Activated T-helper 1 cell treated with anti-CD3 and anti-CD28 coated beads, Interleukin-12 subunit alpha, Interleukin-12 subunit beta, Interleukin-2, Interleukin-4 antibody, amounts not matched to agents 30 ng/mL and 10 ng/mL and 1 ng/mL, durations not matched to agents 14 hours and 24 hours and 36 hours (primary cell): ENCODE data around the gene CMYA5. TPM values are rescaled to one million over a fixed set of nuclear protein-coding genes. Genes with fewer than 3 reads are reported as not detected.
"Not testable (repeated sequence)": the region's sequence is repeated elsewhere in the genome, so short reads cannot be mapped to it uniquely, and the experiment has no call there.

Source experiments
- DNase-seq: peaks from one replicate; pipeline ENCODE4 v3.0.0; 2021; ENCODE audit warnings: low spot score
- H3K27ac Mint-ChIP-seq: one replicate; pipeline ENCODE4 v1.8.0; 2021; ENCODE audit warnings: mild to moderate bottlenecking, mixed read lengths
- H3K27me3 Mint-ChIP-seq: one replicate; pipeline ENCODE4 v1.8.0; 2022; ENCODE audit warnings: mild to moderate bottlenecking, moderate library complexity, mixed read lengths; ENCODE audit not compliant: insufficient read depth
- H3K36me3 Mint-ChIP-seq: one replicate; pipeline ENCODE4 v1.8.0; 2021; ENCODE audit warnings: low read depth, mixed read lengths
- H3K4me1 Mint-ChIP-seq: one replicate; pipeline ENCODE4 v1.8.0; 2021; ENCODE audit warnings: low read depth, mixed read lengths
- H3K4me3 Mint-ChIP-seq: one replicate; pipeline ENCODE4 v1.8.0; 2021; ENCODE audit warnings: mild to moderate bottlenecking, moderate library complexity, mixed read lengths
- H3K9me3 Mint-ChIP-seq: one replicate; pipeline ENCODE4 v1.8.0; 2021; ENCODE audit warnings: mixed read lengths
- intact Hi-C: fragments of 100-400 bp; cut with micrococcal nuclease; formaldehyde crosslinking; loops from one replicate; pipeline ENCODE4 v1.15.1; 2024
- total RNA-seq: library from RNA; stranded (reverse); gene quantifications from 2 replicates; pipeline ENCODE4 v1.2.3, GENCODE V29; 2022

The CMYA5 gene
- total RNA-seq, 1 donor from 2014 or later: 0.10 TPM

DNA sequence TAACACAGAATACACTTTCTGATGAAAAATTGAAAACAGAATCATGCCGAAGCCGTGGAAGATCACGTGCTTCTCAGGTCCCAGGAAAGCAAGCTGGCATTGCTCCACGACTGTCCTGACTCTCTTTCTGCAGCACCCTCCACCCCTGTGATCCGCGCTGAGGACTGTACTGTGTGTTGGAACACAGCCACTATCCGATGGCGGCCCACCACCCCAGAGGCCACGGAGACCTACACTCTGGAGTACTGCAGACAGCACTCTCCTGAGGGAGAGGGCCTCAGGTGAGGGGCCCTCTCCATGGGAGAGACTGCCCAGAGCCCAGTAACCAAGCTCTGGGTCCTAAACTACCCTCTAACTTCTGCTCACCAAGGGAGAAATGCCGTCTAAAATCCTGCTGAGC lies 73.3 kb downstream of the CMYA5 start:
- Mint-ChIP-seq H3K9me3 (no peaks in the 10 kb centered on the region), H3K4me1 (no peaks in the 10 kb centered on the region), H3K4me3 (no peak overlapping the region), H3K27ac (no peak overlapping the region), H3K36me3 (no peaks in the 10 kb centered on the region), H3K27me3 (peaks cover 6% of the 10 kb centered on the region)
- DNase-seq: no peak
- intact Hi-C loops: no loop called here

DNA sequence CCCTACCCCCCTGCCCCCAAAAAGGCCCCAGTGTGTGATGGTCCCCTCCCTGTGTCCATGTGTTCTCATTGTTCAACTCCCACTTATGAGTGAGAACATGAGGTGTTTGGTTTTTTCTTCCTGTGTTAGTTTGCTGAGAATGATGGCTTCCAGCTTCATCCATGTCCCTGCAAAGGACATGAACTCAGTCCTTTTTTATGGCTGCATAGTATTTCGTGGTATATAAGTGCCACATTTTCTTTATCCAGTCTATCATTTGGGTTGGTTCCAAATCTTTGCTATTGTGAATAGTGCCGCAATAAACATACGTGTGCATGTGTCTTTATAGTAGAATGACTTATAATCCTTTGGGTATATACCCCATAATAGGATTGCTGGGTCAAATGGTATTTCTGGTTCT lies 74.5 kb downstream of the CMYA5 start:
- H3K4me1 Mint-ChIP-seq, H3K36me3 Mint-ChIP-seq, DNase-seq, H3K9me3 Mint-ChIP-seq, intact Hi-C loops, H3K4me3 Mint-ChIP-seq, H3K27ac Mint-ChIP-seq: not testable (repeated sequence)
- H3K27me3 Mint-ChIP-seq: peaks cover 11% of the 10 kb centered on the region

GRCh38 chr5:79771387-79771786 lies 81.8 kb downstream of the CMYA5 start:
- no peak for DNase-seq
- H3K27me3 Mint-ChIP-seq: peaks cover 6% of the 10 kb centered on the region
- H3K36me3 Mint-ChIP-seq: peaks cover 2% of the 10 kb centered on the region
- H3K9me3 Mint-ChIP-seq: no peaks in the 10 kb centered on the region
- intact Hi-C loops: no loop called here
- no peak overlapping the region for H3K27ac Mint-ChIP-seq
- no peaks in the 10 kb centered on the region for H3K4me1 Mint-ChIP-seq
- no peak overlapping the region for H3K4me3 Mint-ChIP-seq

- H3K27ac Mint-ChIP-seq: no peak overlapping the region
- DNase-seq: no peak
- H3K9me3 Mint-ChIP-seq: no peaks in the 10 kb centered on the region
- intact Hi-C loops: no loop called here
- no peak overlapping the region for H3K4me3 Mint-ChIP-seq
- H3K4me1 Mint-ChIP-seq: no peaks in the 10 kb centered on the region
- H3K36me3 Mint-ChIP-seq: peaks cover 2% of the 10 kb centered on the region
- peaks cover 6% of the 10 kb centered on the region for H3K27me3 Mint-ChIP-seq
These were observed 83.0 kb downstream of the CMYA5 start for GRCh38 chr5:79772651-79773050.

GRCh38 chr5:79773612-79774011 lies 84.0 kb downstream of the CMYA5 start:
- no peaks in the 10 kb centered on the region for H3K9me3 Mint-ChIP-seq
- no peak overlapping the region for H3K4me3 Mint-ChIP-seq
- intact Hi-C loops: no loop called here

DNA sequence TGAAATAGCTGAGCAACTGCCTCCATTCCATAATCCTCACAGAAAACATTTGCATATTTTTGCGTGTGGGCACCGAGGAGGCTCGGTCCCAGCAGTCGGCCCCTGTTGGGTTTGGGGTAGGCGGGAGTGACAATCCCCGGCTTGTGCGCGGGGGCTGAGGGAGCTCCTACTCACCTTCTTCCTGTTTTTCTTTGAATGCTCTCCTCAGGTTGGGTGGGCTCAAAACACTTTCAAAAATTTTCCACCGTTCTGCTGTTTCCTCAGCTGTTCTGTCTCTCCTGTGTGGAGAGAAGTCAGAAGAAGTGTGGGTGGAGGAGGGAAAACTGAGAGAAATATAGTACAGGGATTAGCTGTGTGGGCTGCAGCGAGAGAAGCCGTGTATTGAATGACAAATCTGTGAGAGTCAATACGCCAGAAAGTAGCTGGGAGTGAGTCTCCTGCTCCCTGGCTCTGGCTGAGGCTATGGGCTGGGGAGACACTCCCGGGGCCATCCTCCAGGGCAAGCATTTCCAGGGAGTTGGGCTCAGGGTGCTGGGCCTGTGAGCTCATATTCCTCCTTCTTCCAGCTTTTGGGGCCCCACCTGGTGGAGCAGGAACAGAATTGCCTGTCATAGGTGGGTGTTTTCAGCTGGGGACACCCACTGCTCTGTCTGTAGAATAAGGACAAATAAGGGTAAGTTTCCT lies 84.7 kb downstream of the CMYA5 start:
- H3K27ac Mint-ChIP-seq: peak overlapping the region; percentile 16
- no peaks in the 10 kb centered on the region for H3K9me3 Mint-ChIP-seq
- intact Hi-C loops: no loop called here
- H3K27me3 Mint-ChIP-seq: no peaks in the 10 kb centered on the region
- no peak overlapping the region for H3K4me3 Mint-ChIP-seq
- no peak for DNase-seq
- H3K4me1 Mint-ChIP-seq: no peaks in the 10 kb centered on the region
- H3K36me3 Mint-ChIP-seq: peaks cover 2% of the 10 kb centered on the region

More at GRCh38 chr5:79773612-79774011, 84.0 kb downstream of the CMYA5 start:
- peaks cover 2% of the 10 kb centered on the region for H3K36me3 Mint-ChIP-seq
- DNase-seq: no peak
- no peaks in the 10 kb centered on the region for H3K4me1 Mint-ChIP-seq
- H3K27ac Mint-ChIP-seq: no peak overlapping the region
- H3K27me3 Mint-ChIP-seq: peaks cover under 1% of the 10 kb centered on the region

GRCh38 chr5:79774855-79775237 lies 85.2 kb downstream of the CMYA5 start:
- H3K4me1 Mint-ChIP-seq: no peaks in the 10 kb centered on the region
- H3K4me3 Mint-ChIP-seq: no peak overlapping the region
- H3K27me3 Mint-ChIP-seq: no peaks in the 10 kb centered on the region
- H3K36me3 Mint-ChIP-seq: peaks cover 2% of the 10 kb centered on the region
- DNase-seq: no peak
- no peaks in the 10 kb centered on the region for H3K9me3 Mint-ChIP-seq
- intact Hi-C loops: no loop called here
- no peak overlapping the region for H3K27ac Mint-ChIP-seq

DNA sequence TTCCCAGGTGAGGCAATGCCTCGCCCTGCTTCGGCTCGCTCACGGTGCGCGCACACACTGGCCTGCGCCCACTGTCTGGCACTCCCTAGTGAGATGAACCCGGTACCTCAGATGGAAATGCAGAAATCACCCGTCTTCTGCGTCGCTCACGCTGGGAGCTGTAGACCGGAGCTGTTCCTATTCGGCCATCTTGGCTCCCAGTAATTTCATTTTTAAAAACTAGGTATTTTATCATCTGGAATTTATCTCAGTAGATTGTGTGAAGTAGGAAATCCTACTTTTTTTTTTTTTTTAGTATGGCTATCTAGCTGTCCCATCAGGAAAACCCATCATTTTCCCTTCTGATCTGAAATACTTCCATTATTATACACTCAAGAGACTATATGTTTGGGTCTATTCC lies 95.1 kb downstream of the CMYA5 start:
- DNase-seq, H3K27me3 Mint-ChIP-seq, intact Hi-C loops, H3K4me1 Mint-ChIP-seq, H3K27ac Mint-ChIP-seq, H3K36me3 Mint-ChIP-seq, H3K9me3 Mint-ChIP-seq: not testable (repeated sequence)
- H3K4me3 Mint-ChIP-seq: peak overlapping the region; percentile 39

DNA sequence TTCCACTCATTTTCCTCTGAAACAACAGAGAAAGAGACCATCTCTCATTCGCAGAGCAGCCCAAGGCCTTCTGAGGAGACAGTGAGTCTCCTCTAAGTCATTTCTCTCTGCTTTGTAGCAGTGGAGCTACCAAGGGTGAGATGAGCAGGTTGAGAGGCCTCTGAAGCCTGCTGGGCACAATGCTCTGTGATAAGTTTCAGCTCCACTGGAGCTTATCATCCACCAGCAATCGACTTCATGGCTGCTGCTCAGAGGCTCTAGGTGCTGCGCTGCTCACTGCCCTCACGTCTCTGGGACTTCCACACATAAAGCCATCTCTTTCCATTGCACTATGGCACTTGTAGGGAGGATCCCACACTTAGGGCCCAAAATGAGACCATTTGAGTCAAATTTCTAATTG lies 96.3 kb downstream of the CMYA5 start:
- DNase-seq: no peak
- intact Hi-C loops: no loop called here
- no peaks in the 10 kb centered on the region for H3K4me1 Mint-ChIP-seq
- no peaks in the 10 kb centered on the region for H3K9me3 Mint-ChIP-seq
- no peak overlapping the region for H3K4me3 Mint-ChIP-seq
- H3K27me3 Mint-ChIP-seq: no peaks in the 10 kb centered on the region
- no peak overlapping the region for H3K27ac Mint-ChIP-seq
- no peaks in the 10 kb centered on the region for H3K36me3 Mint-ChIP-seq

- DNase-seq: no peak
- H3K27me3 Mint-ChIP-seq: peaks cover 3% of the 10 kb centered on the region
- no peak overlapping the region for H3K4me3 Mint-ChIP-seq
- intact Hi-C loops: no loop called here
- H3K9me3 Mint-ChIP-seq: no peaks in the 10 kb centered on the region
- H3K27ac Mint-ChIP-seq: no peak overlapping the region
- H3K36me3 Mint-ChIP-seq: no peaks in the 10 kb centered on the region
- no peaks in the 10 kb centered on the region for H3K4me1 Mint-ChIP-seq
These were observed 97.8 kb downstream of the CMYA5 start for GRCh38 chr5:79787448-79787847.

DNA sequence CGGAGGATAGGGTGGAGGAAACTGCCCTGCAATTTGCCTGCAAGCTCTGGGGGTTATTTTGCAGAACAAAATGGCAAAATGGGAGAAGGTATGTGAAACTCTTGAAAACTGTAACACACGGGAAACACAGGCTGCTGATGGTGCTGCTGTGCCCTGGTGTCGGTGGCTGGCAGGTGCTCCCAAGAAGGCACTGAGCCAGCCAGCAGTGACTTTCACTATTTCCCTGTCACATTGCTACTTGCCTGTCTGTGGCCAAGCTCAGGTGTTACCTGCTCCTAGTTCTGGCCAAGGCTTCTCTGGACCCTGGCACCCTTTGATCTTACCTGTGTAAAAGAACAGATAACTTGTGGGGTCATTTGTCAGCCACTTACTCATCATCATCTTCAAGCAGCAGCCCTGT lies 102.2 kb downstream of the CMYA5 start:
- intact Hi-C loops: no loop called here

DNA sequence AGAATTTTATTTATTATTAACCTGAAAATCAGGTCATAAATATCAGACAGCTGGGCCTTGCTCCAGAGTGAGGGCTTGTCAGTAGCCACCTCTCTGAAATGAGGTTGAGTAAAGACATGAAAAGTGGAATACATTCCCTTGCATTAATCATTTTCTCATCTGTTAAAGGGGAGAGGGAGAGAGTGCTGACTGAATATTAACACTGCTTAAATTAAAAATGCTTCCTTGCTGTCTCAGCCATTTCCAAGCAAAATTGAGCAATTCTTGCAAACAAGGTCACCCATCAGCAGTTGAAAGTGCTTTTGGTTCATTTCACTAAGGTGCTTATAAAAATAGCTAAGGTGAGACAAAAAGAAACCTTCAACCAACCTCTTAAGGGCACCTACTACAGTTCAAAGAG lies 102.8 kb downstream of the CMYA5 start:
- Mint-ChIP-seq H3K9me3 (no peaks in the 10 kb centered on the region), H3K4me1 (no peaks in the 10 kb centered on the region), H3K36me3 (peaks cover 2% of the 10 kb centered on the region), H3K4me3 (no peak overlapping the region), H3K27me3 (peaks cover 3% of the 10 kb centered on the region), H3K27ac (no peak overlapping the region)
- DNase-seq: no peak
- intact Hi-C loops: no loop called here

More for the DNA sequence above, 102.2 kb downstream of the CMYA5 start:
- no peak for DNase-seq
- H3K27ac Mint-ChIP-seq: no peak overlapping the region
- H3K27me3 Mint-ChIP-seq: peaks cover 3% of the 10 kb centered on the region
- no peaks in the 10 kb centered on the region for H3K4me1 Mint-ChIP-seq
- H3K4me3 Mint-ChIP-seq: no peak overlapping the region
- peaks cover 2% of the 10 kb centered on the region for H3K36me3 Mint-ChIP-seq
- H3K9me3 Mint-ChIP-seq: no peaks in the 10 kb centered on the region

- intact Hi-C loops: no loop called here
- Mint-ChIP-seq H3K4me3 (no peak overlapping the region), H3K27me3 (peaks cover 3% of the 10 kb centered on the region), H3K27ac (no peak overlapping the region), H3K9me3 (no peaks in the 10 kb centered on the region), H3K36me3 (peaks cover 2% of the 10 kb centered on the region), H3K4me1 (no peaks in the 10 kb centered on the region)
- DNase-seq: no peak
These were observed 103.7 kb downstream of the CMYA5 start for GRCh38 chr5:79793304-79793703.

DNA sequence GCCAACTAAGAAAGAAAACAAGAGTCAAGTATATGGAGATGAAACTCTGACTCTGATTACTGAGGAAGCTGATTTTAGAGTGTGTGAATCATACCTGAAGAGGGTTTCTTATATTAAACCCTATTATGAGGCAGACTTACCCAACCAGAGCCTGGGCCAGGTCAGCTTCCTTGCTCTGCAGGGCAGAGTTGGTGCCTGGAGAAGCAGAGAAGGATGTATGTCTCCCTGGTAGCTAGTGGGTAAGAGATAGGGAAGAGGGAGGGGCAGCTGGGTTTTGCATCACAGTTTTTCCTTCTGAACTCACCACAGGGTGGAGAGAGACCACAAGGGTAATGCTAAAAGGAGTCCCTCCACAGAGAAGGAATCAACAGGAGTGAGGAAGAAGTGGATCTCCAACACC lies 104.1 kb downstream of the CMYA5 start:
- H3K27me3 Mint-ChIP-seq: peaks cover 3% of the 10 kb centered on the region
- no peaks in the 10 kb centered on the region for H3K9me3 Mint-ChIP-seq
- H3K36me3 Mint-ChIP-seq: peaks cover 2% of the 10 kb centered on the region
- H3K4me1 Mint-ChIP-seq: no peaks in the 10 kb centered on the region
- no peak for DNase-seq
- H3K27ac Mint-ChIP-seq: no peak overlapping the region
- H3K4me3 Mint-ChIP-seq: no peak overlapping the region
- intact Hi-C loops: no loop called here
